ENCODE results near the gene MSMB. TPM values are rescaled to one million over a fixed set of nuclear protein-coding genes. Genes with fewer than 3 reads are reported as not detected.
"Not testable (repeated sequence)": the region's sequence is repeated elsewhere in the genome, so short reads cannot be mapped to it uniquely, and the experiment has no call there.

The MSMB gene
- total RNA-seq, 1 donor from 2014 or later, result not detected

DNA sequence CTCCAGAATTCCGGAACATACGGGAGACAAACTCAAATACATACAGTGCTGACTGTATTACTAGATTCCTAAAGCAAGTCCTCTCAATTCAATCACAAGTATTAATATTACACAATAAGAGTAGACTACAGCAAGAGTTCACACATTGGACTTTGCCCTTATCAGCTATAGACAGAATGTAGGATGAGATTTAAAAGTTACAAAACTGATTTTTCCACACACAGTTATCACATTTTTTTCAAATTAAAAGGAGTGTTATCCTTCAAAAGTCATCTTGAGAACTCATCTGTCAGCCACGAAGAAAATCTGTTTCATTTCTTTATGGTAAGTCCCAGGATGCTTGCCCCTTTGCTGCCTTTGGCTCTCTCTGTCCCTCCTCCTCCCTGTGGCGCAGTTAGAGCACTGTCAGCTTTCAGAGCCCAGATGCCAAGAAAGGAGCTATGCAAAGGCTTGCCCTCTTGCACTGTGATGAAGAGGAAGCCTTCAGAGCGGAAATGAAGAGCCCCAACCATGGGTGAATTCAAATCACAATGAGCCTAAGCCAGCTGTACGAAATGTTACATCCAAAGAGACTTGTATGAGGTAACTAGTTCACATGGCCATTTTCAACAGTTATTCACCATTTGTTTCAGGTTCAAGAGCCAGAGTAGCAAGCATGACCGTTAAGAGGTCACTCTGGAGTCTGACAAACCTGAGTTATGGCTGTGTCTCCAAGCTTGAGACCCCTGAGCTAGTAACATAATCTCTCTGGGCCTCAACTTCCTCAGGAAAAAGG, 26.3 kb downstream of the MSMB start:
- DNase-seq (ENCODE audit: missing footprints) (no peak), ATAC-seq (peak; percentile 58)
- intact Hi-C loops (cut with DNase I), result loop anchor here (10.0 kb wide), 2 partner anchors 45 to 1045 kb away; partner anchors contain the start of genes DEPP1 and TIMM23

DNA sequence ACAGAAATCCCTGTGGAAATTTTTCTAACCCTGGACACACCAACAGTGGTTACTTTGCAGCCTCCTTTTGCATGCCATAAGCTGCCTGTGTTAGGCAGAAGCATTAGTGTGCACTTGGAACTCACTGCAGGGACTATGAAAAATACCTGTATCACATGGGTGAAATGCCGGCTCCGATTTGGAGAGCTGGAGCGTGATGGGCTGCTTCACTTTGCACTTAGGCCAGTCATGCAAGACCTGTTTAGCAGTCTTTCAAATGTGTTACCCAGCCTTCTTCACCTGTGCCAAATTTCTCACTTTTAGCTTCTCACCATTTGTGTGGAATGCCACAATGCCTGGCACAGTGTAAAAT, 26.9 kb downstream of the MSMB start:
- no peak for DNase-seq (ENCODE audit: missing footprints)
- intact Hi-C loops (cut with DNase I), result no loop called here

DNA sequence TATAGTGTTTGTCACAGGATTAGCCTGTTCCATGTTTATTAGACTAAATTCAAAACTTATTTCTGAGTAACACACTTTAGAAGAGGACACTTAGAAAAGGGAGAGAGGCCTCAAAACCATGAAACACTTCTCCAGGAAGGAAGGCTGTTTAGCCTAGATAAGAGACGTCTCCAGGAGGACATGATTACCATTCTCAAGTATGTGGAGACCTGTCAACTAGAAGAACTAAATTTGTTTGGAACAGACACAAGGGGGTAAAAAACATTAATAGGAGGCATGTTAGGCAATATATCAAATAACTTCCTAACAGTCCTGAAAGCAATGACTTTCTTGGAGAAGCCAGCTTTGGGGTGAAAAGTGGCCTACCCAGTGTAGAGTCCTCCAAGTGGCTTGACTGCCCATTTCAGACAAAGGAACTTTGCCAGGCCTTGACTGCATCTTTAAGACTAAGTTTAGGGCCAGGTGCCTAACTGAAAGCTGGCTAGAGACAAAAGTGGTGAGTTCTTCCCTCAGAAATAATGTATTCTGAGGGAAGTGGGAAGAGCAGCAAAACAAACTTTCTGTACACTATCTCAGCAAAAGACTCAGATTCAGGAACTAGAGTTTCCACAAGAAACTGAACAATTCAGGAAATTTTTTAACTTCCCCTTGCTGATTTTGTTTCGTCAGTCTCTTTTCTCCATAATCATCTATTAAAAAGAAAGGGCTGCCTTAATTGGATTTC, 27.5 kb downstream of the MSMB start:
- no peak for DNase-seq (ENCODE audit: missing footprints)
- no peak for ATAC-seq
- intact Hi-C loops (cut with DNase I), result no loop called here

More for the DNA sequence above, 26.9 kb downstream of the MSMB start:
- ATAC-seq, result peak; percentile 15

- ATAC-seq (no peak), DNase-seq (ENCODE audit: missing footprints) (no peak)
- intact Hi-C loops (cut with DNase I), result no loop called here
Measured at GRCh38 chr10:46017733-46018132, 28.3 kb downstream of the MSMB start.

- DNase-seq (ENCODE audit: missing footprints) (no peak), ATAC-seq (no peak)
- intact Hi-C loops (cut with DNase I), result no loop called here
Measured at GRCh38 chr10:46016811-46017210, 29.3 kb downstream of the MSMB start.

- ATAC-seq, result no peak
Measured at GRCh38 chr10:46016190-46016589, 29.9 kb downstream of the MSMB start.

DNA sequence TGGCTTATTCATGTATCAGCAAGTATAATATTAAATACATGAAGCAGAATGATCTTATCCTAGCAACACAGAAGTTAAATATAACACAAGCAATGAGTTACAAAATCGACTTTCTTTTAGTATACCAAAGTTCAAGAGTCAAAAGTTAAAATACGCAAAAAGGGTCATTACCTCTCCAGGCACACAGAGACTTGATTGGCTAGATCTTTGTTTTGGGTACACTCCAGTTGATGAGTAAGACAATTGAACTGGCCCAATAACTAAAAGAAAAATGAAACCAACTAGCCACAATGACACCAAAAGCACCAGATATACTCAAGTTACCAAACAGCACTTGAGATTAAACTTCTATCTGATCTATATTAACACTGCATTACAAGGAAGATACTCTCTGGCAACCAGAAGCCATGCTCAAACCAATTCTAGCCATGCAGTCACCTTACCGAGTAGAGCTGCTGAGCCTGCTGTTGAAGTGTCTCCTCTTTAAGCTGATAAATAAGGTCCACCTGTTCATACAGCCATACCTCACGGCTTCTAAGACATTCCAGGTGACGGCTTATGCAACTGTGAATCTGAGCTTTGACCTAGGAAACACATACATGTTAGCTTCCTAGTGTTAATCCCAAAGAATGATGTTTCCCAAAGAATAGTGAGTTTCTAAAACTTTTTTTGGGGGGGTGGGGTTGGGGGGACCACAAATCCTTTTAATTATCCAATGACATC, 31.2 kb downstream of the MSMB start:
- ATAC-seq (no peak), DNase-seq (ENCODE audit: missing footprints) (no peak)
- intact Hi-C loops (cut with DNase I), result no loop called here

More at GRCh38 chr10:46016190-46016589, 29.9 kb downstream of the MSMB start:
- intact Hi-C loops (cut with DNase I), result no loop called here
- DNase-seq (ENCODE audit: missing footprints), result no peak

GRCh38 chr10:46014206-46014605, 31.9 kb downstream of the MSMB start:
- intact Hi-C loops (cut with DNase I), result no loop called here
- no peak for ATAC-seq
- DNase-seq (ENCODE audit: missing footprints), result no peak

GRCh38 chr10:46012746-46013145, 33.3 kb downstream of the MSMB start:
- intact Hi-C loops (cut with DNase I), result no loop called here
- DNase-seq (ENCODE audit: missing footprints) (no peak), ATAC-seq (no peak)

DNA sequence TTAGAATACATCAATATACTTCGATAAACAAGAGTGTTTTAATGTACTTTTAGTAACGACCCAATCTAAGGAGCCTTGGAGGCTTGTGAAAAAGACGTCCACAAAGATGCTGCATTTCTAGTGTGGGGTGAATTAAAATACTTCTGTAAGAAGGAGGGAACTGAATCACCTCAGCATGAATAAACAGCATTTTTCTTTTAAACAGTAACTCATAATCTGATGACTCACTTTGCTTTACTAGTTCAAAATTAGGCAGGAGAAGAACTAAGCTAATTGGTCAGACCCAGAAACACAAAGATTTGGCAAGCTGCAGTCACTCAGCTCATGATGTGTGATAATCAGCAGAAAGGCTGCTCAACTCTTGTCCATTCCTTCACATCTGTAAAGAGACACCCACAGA, 39.9 kb downstream of the MSMB start:
- no peak for ATAC-seq
- intact Hi-C loops (cut with DNase I), result no loop called here
- DNase-seq (ENCODE audit: missing footprints), result no peak

DNA sequence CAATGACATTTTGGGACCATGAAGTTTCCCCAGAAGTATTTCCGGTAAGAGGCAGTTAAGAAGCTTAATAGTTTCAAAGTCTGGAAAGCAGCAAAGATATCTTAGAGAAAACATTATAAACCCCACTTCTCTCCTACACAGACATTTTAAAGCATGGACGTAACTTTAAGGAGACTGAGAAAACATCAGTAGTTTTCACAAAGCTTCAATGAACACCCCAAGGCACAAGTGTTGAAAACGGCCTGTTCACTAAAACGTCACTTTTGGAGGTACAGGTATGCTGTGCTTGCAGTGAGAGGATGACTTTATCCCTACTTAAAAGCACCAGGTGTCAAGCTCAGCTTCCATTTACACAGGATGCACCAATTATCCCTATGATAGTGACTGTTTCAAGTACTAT, 40.7 kb downstream of the MSMB start:
- ATAC-seq (no peak), DNase-seq (ENCODE audit: missing footprints) (no peak)
- intact Hi-C loops (cut with DNase I), result no loop called here

GRCh38 chr10:46004963-46005362, 41.1 kb downstream of the MSMB start:
- ATAC-seq (no peak), DNase-seq (ENCODE audit: missing footprints) (no peak)
- intact Hi-C loops (cut with DNase I), result no loop called here

DNA sequence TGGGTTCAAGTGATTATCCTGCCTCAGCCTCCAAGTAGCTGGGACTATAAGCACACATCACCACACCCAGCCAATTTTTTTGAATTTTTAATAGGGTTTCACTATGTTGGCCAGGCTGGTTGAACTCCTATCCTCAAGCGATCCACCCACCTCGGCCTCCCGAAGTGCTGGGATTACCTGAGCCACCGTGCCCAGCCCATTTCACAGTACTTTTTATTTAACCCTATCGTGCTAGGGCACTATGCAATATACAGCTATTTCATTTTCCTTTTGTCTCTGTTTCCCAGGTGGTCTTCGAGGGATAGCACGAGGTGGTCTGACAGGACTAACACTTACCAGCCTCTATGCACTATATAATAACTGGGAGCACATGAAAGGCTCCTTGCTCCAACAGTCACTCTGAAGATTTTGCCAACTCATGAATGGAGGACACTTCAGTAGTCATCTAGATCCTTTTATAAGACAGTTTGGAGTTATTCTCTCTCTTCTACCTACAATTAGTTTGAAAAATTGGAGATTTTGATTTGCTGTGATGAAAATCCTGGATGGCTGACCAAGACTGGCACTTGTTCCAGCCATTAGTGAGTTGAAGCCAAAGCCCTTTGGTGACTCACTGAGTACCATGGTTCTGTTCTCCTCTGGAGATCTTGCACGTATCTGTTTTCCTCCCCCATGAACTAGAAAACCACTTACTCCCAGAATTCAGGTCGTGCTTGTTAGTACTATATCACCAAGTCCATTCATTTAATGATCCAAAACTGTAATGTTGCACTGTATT, 43.0 kb downstream of the MSMB start:
- ATAC-seq, result no peak
- no peak for DNase-seq (ENCODE audit: missing footprints)
- intact Hi-C loops (cut with DNase I), result no loop called here

GRCh38 chr10:46002189-46002687, 43.8 kb downstream of the MSMB start:
- DNase-seq (ENCODE audit: missing footprints); intact Hi-C loops (cut with DNase I); ATAC-seq: not testable (repeated sequence)

DNA sequence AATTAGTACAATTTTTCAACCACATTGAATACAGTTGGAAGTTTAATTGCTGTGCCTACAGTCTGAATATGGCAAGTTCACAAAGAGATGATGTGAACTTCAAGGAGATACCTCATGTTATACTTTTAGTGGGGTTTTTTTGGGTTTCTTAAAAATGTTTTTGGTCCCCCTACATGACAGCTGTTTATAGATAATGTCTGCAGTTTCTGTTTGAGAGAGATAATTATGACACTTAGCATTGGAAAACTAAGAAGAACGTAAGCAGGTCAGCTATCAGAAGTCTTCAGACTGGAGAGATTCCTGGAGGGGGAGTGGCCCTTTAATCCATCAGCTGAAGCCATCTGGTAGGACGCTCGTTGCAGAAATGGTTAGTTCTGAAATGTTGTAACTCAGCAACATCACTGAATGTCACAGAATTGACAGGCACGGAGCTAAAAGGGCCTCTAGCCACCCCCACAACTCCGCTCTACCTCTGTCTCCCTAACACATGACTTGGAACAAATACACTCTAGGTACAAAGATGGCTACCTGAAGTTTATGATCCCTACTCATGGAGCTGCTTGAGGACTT, 44.8 kb downstream of the MSMB start:
- no peak for ATAC-seq
- intact Hi-C loops (cut with DNase I), result no loop called here
- no peak for DNase-seq (ENCODE audit: missing footprints)

- ATAC-seq (no peak), DNase-seq (ENCODE audit: missing footprints) (no peak)
- intact Hi-C loops (cut with DNase I), result no loop called here
Measured at GRCh38 chr10:46000538-46000937, 45.5 kb downstream of the MSMB start.

- intact Hi-C loops (cut with DNase I), result not testable (repeated sequence)
Measured at GRCh38 chr10:45999955-46000354, 46.1 kb downstream of the MSMB start.

DNA sequence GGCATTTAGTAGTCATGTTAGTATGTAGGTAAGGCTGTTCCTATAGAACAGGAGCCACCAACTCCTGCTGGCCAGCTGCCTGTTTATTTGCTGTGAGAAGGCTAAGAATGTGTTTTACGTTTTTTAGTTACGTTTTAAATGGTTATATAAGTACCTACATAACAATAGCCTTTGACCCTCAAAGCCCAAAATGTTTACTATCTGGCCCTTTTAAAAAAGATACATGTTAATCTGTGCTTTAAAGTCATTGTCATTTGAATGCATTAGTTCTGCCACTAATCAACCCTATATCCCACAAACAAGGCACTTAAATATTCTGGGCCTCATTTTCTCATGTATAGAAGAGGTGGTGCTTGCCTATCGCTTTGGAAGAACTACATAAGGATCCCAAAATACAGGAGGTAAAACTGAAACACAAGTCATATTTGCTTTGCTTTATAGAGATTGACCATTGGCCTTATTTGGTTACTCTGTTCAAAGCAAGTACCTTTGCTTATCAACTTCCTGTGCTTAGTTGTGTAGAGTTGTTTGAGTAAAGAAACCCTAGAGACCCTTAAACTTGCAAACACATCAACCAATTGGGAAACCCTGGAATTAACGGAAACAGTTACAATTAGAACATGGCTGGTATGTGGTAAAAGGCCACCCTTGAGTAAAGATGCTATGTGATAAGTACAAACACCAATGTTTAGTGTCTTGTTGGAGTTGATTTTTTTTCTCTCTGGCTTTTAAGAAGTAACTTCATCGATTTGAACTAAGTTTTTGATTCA, 47.9 kb downstream of the MSMB start:
- no peak for ATAC-seq
- intact Hi-C loops (cut with DNase I), result no loop called here
- no peak for DNase-seq (ENCODE audit: missing footprints)

More at GRCh38 chr10:45999955-46000354, 46.1 kb downstream of the MSMB start:
- not testable (repeated sequence) for ATAC-seq; DNase-seq (ENCODE audit: missing footprints)
